IMR-90 (cell line): Measurements from ENCODE around the gene HSPG2. TPM values are rescaled to one million over a fixed set of nuclear protein-coding genes. Genes with fewer than 3 reads are reported as not detected.

Experiments used
- ATAC-seq: fragments of 200-7000 bp; cut with Tn5 transposase; 2 replicates; pipeline ENCODE4 v1.9.1; 2020; ENCODE audit warnings: low read depth, mild to moderate bottlenecking, moderate library complexity
- BruUV-seq: library from RNA; stranded (reverse); fragments of 400-500 nt; replicated peaks from 2 replicates; lab custom pipeline; 2021; lab: Mats Ljungman, UMichigan
- CTCF ChIA-PET: fragments of 300-600 bp; formaldehyde crosslinking; extraction: SDS; loops from one replicate; lab custom pipeline; 2021; ENCODE audit warnings: antibody characterized with exemption; lab: Yijun Ruan, JAX
- POLR2A ChIA-PET: fragments of 300-600 bp; sonication (Branson Sonifier 250); formaldehyde crosslinking; loops from one replicate; lab custom pipeline; 2022; ENCODE audit warnings: antibody characterized with exemption; ENCODE audit not compliant: unreplicated experiment; lab: Charles Lee
- DNase-seq: peaks from one replicate; pipeline ENCODE4 v3.0.0; 2013
- H2AFZ ChIP-seq: replicated peaks from 2 replicates; pipeline ENCODE3; 2013; ENCODE audit warnings: low read length, mild to moderate bottlenecking; ENCODE audit not compliant: poor library complexity
- H2AK5ac ChIP-seq: 2 replicates; pipeline ENCODE4 v1.6.1; 2013; ENCODE audit warnings: low read depth, low read length, inconsistent platforms
- H2AK9ac ChIP-seq: replicated peaks from 2 replicates; pipeline ENCODE3; 2013; ENCODE audit warnings: mild to moderate bottlenecking, low read depth, low read length, moderate library complexity; ENCODE audit not compliant: poor library complexity
- H2BK120ac ChIP-seq: 2 replicates; pipeline ENCODE4 v1.6.1; 2013; ENCODE audit warnings: low read depth, low read length, inconsistent platforms
- H2BK15ac ChIP-seq: 3 replicates; pipeline ENCODE4 v1.6.1; 2013; ENCODE audit warnings: low read depth, low read length, inconsistent platforms
- H2BK20ac ChIP-seq: 2 replicates; pipeline ENCODE4 v1.6.1; 2013; ENCODE audit warnings: low read depth, mild to moderate bottlenecking, inconsistent platforms, low read length, moderate library complexity
- H2BK5ac ChIP-seq: 2 replicates; pipeline ENCODE4 v1.6.1; 2013; ENCODE audit warnings: mild to moderate bottlenecking, low read depth, low read length, inconsistent platforms; ENCODE audit not compliant: poor library complexity, severe bottlenecking
- H3K14ac ChIP-seq: replicated peaks from 2 replicates; pipeline ENCODE4 v1.6.1; 2013; ENCODE audit warnings: low read depth, low read length, inconsistent platforms
- H3K18ac ChIP-seq: 2 replicates; pipeline ENCODE4 v1.6.1; 2013; ENCODE audit warnings: low read depth, low read length, control low read depth
- H3K23ac ChIP-seq: 2 replicates; pipeline ENCODE4 v1.6.1; 2013; ENCODE audit warnings: low read depth, low read length, inconsistent platforms
- H3K27ac ChIP-seq: 2 replicates; pipeline ENCODE4 v1.5.1; 2013; ENCODE audit warnings: mild to moderate bottlenecking, control low read depth, low read length; ENCODE audit not compliant: insufficient read depth
- H3K27me3 ChIP-seq: 2 replicates; pipeline ENCODE4 v1.6.1; 2013; ENCODE audit warnings: low read length; ENCODE audit not compliant: control insufficient read depth, insufficient read depth
- H3K36me3 ChIP-seq: 2 replicates; pipeline ENCODE4 v1.6.1; 2013; ENCODE audit warnings: low read length, mixed read lengths; ENCODE audit not compliant: control insufficient read depth, insufficient read depth
- H3K4ac ChIP-seq: 2 replicates; pipeline ENCODE4 v1.6.1; 2013; ENCODE audit warnings: low read depth, low read length, inconsistent platforms
- H3K4me1 ChIP-seq: 2 replicates; pipeline ENCODE4 v1.6.1; 2013; ENCODE audit warnings: low read length, mixed read lengths; ENCODE audit not compliant: control insufficient read depth, insufficient read depth
- H3K4me2 ChIP-seq: 2 replicates; pipeline ENCODE4 v1.6.1; 2013; ENCODE audit warnings: low read depth, mild to moderate bottlenecking, control low read depth, low read length, moderate library complexity
- H3K4me3 ChIP-seq: 2 replicates; pipeline ENCODE4 v1.5.1; 2013; ENCODE audit warnings: low read depth, mild to moderate bottlenecking, control low read depth, low read length, moderate library complexity; ENCODE audit not compliant: insufficient read depth
- H3K56ac ChIP-seq: 2 replicates; pipeline ENCODE4 v1.6.1; 2013; ENCODE audit warnings: low read length, inconsistent platforms; ENCODE audit not compliant: insufficient read depth; ENCODE audit errors: extremely low read depth
- H3K79me1 ChIP-seq, 2 experiments: 2 replicates each; pipeline ENCODE4 v1.6.1; 2013; ENCODE audit warnings: low read length in 2 of 2, inconsistent platforms in 1 of 2, low read depth in 1 of 2
- H3K9ac ChIP-seq: 2 replicates; pipeline ENCODE4 v1.6.1; 2013; ENCODE audit warnings: low read depth, low read length, control low read depth
- H3K9me1 ChIP-seq: 2 replicates; pipeline ENCODE4 v1.6.1; 2013; ENCODE audit warnings: low read length, inconsistent platforms; ENCODE audit not compliant: insufficient read depth
- H3K9me3 ChIP-seq: 2 replicates; pipeline ENCODE4 v1.6.1; 2013; ENCODE audit warnings: low read length; ENCODE audit not compliant: control insufficient read depth, insufficient read depth
- H4K20me1 ChIP-seq: 2 replicates; pipeline ENCODE4 v1.6.1; 2013; ENCODE audit warnings: low read length, inconsistent platforms; ENCODE audit not compliant: insufficient read depth
- H4K5ac ChIP-seq: 2 replicates; pipeline ENCODE4 v1.6.1; 2013; ENCODE audit warnings: mild to moderate bottlenecking, low read depth, low read length, control low read depth
- H4K8ac ChIP-seq, 2 experiments: 2 replicates each; pipeline ENCODE4 v1.6.1; 2013; ENCODE audit warnings: low read depth in 2 of 2, low read length in 2 of 2, control low read depth in 1 of 2, inconsistent platforms in 1 of 2
- H4K91ac ChIP-seq: 2 replicates; pipeline ENCODE4 v1.6.1; 2013; ENCODE audit warnings: low read depth, low read length, inconsistent platforms; ENCODE audit not compliant: insufficient read depth
- CHD1 ChIP-seq: IDR thresholded peaks from 2 replicates; pipeline ENCODE4 v1.6.1; 2012; ENCODE audit warnings: low read depth, low read length, improper control_type of control experiment
- FOS ChIP-seq: fragments of 150-350 bp; IDR thresholded peaks from 2 replicates; pipeline ENCODE4 v1.6.1; 2016; ENCODE audit warnings: low read depth, low read length
- USF2 ChIP-seq: fragments of 150-350 bp; IDR thresholded peaks from 2 replicates; pipeline ENCODE4 v1.6.1; 2017; ENCODE audit warnings: mild to moderate bottlenecking, antibody characterized with exemption, low read length, low read depth
- WGBS, 2 experiments: methylation state at CpG; one replicate each; pipeline versions ENCODE4 v1.1.5 to v1.1.7; 2013; ENCODE audit warnings: missing lambda C conversion rate in 2 of 2; ENCODE audit not compliant: insufficient read length in 1 of 2; ENCODE audit errors: extremely low coverage in 2 of 2; 5-methylcytosine and 5-hydroxymethylcytosine counted together
- dilution Hi-C: fragments of 300-500 bp; cut with HindIII; formaldehyde crosslinking; loops from one replicate; pipeline ENCODE4 v1.14.3; 2018; ENCODE audit warnings: low sequenced_read_pairs; ENCODE audit not compliant: unreplicated experiment
- in situ Hi-C: fragments of 300-500 bp; cut with MboI; formaldehyde crosslinking; loops from 3 replicates; pipeline ENCODE4 v1.14.3; 2019; ENCODE audit warnings: low sequenced_read_pairs, inconsistent platforms, mixed read lengths
- intact Hi-C: fragments of 100-400 bp; cut with micrococcal nuclease; formaldehyde crosslinking; loops from 2 replicates; pipeline ENCODE4 v1.10.0; 2022
- polyA plus RNA-seq, 3 experiments: library from polyadenylated mRNA; depleted of rRNA; stranded (reverse); fragments of >200 nt; gene quantifications; 2 replicates each; pipeline ENCODE4 v1.2.3, GENCODE V29; 2012; ENCODE audit warnings: low replicate concordance in 1 of 3
- total RNA-seq: library from RNA; depleted of rRNA; stranded (reverse); fragments of >200 nt; gene quantifications from 2 replicates; pipeline ENCODE4 v1.2.3, GENCODE V29; 2012
- TF ChIP-seq, protein P1 (sequence below): conservative IDR thresholded peaks from 2 replicates; pipeline ENCODE4 v1.5.1; 2012; ENCODE audit warnings: mild to moderate bottlenecking, low read depth, low read length, improper control_type of control experiment

Gene HSPG2
- total and polyA plus RNA-seq, 2 of the 4 experiments (the other 2 are of a cell fraction): 15.8 to 94.0 TPM

DNA sequence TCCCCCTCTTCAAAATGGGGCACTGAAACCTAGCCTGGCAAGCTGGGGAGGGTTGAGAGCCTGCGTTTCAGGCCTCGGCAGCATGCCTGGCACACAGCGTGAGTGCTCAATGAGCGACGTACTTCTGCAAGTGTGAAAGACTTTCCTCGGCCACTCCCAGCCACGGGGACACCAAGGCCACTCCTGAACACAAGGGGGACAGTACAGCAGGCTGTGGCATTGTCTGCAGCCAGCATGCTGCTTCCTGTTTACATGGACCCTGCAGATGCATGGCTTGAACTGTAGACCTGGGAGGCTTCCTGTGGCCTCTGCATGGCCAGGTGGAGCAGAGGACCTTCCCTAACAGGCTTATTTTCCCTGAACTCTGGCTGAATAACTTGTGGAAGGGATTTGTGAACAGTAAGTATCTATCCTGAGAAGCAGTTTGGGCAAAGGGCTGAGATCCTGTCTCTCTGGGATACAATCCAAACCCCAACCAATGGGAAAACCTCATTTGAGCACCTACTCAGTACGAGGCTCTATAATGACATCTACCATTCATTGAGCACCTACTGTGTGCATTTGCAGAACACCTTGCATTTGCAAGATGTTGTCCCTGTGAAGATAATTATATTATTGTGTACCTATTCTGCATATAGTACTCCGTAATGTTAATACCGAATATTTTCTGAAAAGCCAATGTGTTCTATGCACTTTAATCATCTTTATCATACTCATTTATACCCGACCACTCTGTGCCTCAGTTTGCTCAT is 9.9 kb upstream of the HSPG2 start:
- Histone ChIP-seq H2BK20ac (no peak overlapping the region), H4K20me1 (no peaks in the 10 kb centered on the region), H3K9me3 (no peaks in the 10 kb centered on the region), H2BK120ac (no peak overlapping the region), H4K5ac (no peak overlapping the region), H4K8ac (no peak overlapping the region), H3K18ac (no peak overlapping the region), H2AK9ac (peak overlapping the region; percentile 5), H2BK5ac (no peak overlapping the region), H3K14ac (no peak overlapping the region), H3K27me3 (peaks cover 5% of the 10 kb centered on the region), H3K4me2 (no peak overlapping the region), H3K56ac (no peak overlapping the region), H2AFZ (peak overlapping the region; percentile 75), H2BK15ac (no peak overlapping the region), H3K27ac (no peak overlapping the region), H2AK5ac (no peak overlapping the region; the same call in 1 of the 2 replicates), H3K23ac (no peak overlapping the region), H3K4me1 (no peaks in the 10 kb centered on the region), H3K4ac (no peak overlapping the region), H3K79me1 (no peaks in the 10 kb centered on the region), H3K9me1 (no peaks in the 10 kb centered on the region), H4K91ac (no peak overlapping the region), H3K4me3 (no peak overlapping the region), H3K36me3 (no peaks in the 10 kb centered on the region), H3K9ac (no peak overlapping the region)
- intact Hi-C loops: no loop called here
- dilution Hi-C loops: no loop called here
- BruUV-seq: no TSS peak
- in situ Hi-C loops: no loop called here
- 64% methylated on average over 7 of the region's 11 CpGs; no CpG with 5 or more reads in 1 of the 2 experiments for WGBS, 2 experiments
- ChIA-PET CTCF (interaction anchor here (0.6 kb wide), 1 partner anchor 52 kb away, joined by 3 read pairs; no protein-coding TSS in a partner anchor), POLR2A (no interaction called here)
- no peak for TF ChIP-seq FOS
- no peak for TF ChIP-seq USF2
- no peak for TF ChIP-seq CHD1
- TF ChIP-seq, protein P1, sequence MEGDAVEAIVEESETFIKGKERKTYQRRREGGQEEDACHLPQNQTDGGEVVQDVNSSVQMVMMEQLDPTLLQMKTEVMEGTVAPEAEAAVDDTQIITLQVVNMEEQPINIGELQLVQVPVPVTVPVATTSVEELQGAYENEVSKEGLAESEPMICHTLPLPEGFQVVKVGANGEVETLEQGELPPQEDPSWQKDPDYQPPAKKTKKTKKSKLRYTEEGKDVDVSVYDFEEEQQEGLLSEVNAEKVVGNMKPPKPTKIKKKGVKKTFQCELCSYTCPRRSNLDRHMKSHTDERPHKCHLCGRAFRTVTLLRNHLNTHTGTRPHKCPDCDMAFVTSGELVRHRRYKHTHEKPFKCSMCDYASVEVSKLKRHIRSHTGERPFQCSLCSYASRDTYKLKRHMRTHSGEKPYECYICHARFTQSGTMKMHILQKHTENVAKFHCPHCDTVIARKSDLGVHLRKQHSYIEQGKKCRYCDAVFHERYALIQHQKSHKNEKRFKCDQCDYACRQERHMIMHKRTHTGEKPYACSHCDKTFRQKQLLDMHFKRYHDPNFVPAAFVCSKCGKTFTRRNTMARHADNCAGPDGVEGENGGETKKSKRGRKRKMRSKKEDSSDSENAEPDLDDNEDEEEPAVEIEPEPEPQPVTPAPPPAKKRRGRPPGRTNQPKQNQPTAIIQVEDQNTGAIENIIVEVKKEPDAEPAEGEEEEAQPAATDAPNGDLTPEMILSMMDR: no peak
- ATAC-seq (no peak), DNase-seq (no peak)
